Sigmoid colon (tissue), 4 donors: ENCODE data around the gene PCNT.

ENCODE experiments used
- EP300 ChIP-seq, 4 donors: sonication (generic); formaldehyde crosslinking; IDR thresholded peaks; one replicate each; pipeline ENCODE4 v1.6.1; 2017; ENCODE audit warnings: antibody characterized with exemption in 4 of 4
- TF ChIP-seq, protein P1 (sequence below), 4 experiments: fragments of 450-650 bp in 3 of 4; fragments of 200-600 bp in 1 of 4; IDR thresholded peaks; one replicate each; pipeline ENCODE4 v1.5.1; 2016 to 2019; ENCODE audit warnings: antibody characterized with exemption in 4 of 4, mild to moderate bottlenecking in 3 of 4, moderate library complexity in 2 of 4

DNA sequence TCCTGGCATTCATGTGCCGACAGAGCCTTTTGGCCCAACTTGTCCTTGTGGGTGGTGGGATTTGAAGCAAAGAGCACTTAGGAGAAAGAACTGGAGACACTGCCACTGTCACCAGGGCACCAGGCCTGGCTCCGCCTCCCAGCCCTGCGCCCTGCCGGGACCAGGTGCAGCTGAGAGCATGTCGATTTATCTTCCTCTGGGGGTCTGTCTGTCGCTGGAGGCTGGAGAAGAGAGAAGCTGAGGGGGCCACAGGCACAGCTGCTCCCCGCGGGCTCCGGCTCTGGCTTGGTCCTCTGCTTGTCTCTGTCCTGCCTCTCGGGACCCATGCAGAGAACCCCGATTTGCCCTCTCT is 28.2 kb downstream of the PCNT start:
- TF ChIP-seq, protein P1, sequence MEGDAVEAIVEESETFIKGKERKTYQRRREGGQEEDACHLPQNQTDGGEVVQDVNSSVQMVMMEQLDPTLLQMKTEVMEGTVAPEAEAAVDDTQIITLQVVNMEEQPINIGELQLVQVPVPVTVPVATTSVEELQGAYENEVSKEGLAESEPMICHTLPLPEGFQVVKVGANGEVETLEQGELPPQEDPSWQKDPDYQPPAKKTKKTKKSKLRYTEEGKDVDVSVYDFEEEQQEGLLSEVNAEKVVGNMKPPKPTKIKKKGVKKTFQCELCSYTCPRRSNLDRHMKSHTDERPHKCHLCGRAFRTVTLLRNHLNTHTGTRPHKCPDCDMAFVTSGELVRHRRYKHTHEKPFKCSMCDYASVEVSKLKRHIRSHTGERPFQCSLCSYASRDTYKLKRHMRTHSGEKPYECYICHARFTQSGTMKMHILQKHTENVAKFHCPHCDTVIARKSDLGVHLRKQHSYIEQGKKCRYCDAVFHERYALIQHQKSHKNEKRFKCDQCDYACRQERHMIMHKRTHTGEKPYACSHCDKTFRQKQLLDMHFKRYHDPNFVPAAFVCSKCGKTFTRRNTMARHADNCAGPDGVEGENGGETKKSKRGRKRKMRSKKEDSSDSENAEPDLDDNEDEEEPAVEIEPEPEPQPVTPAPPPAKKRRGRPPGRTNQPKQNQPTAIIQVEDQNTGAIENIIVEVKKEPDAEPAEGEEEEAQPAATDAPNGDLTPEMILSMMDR (IDR thresholded peaks at IDR 0.05) = no peak
- no peak for TF ChIP-seq EP300 (IDR thresholded peaks at IDR 0.05)
